Measurements from ENCODE around the gene MED26. TPM values are rescaled to one million over a fixed set of nuclear protein-coding genes. Genes with fewer than 3 reads are reported as not detected.
"Not testable (repeated sequence)": the region's sequence is repeated elsewhere in the genome, so short reads cannot be mapped to it uniquely, and the experiment has no call there.

MED26 gene
- total RNA-seq, 2 experiments from 2014 or later = 12.0 to 14.5 TPM

DNA sequence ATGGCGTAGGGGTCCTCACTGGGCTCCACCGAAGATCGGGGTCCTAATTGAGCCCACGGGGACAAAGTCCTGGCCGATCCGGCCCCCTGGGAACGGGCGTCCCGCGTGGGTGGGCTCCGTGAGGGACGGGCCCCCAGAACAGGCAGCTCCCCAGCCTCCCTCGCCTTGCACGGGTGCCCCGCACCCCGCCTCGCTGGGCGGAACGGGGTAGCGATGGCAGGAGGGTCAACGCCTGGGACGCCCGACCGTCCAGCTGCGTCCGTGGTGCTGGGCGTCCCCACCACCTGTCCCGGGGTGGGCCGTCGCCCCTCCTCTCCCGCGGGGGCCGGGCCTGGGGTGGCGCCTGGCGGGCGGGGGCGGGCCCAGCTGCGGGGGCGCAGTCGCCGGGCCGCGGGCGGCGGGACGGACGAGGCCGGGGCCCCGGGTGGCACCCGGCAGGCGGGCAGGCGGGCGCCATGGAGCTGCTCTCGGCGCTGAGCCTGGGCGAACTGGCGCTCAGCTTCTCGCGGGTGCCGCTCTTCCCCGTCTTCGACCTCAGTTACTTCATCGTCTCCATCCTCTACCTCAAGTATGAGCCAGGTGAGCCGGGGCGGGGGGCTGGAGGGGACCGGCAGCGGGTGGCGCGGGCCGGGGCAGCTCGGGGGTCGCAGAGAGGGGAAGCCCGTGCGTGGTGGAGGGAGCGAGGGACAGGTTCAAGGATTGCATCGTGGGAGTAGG is 32.9 kb upstream of the MED26 start, which contains the start of gene TMEM38A:
Gene TMEM38A, plus strand, starts transcription at position 377 of the 717 bp plus-strand sequence. Its CDS starts 79 bp downstream, at position 456.
- peak; percentile 42 for DNase-seq
- Mint-ChIP-seq H3K4me3 (peak within 1 kb of the TSS; percentile 93), H3K4me1 (ENCODE audit: low read depth) (peaks cover 28% of the 10 kb centered on the region), H3K27me3 (peaks cover 2% of the 10 kb centered on the region), H3K9me3 (no peaks in the 10 kb centered on the region), H3K36me3 (peaks cover 19% of the 10 kb centered on the region), H3K27ac (peak within 1 kb of the TSS; percentile 95)
- POLR2A ChIA-PET = interaction anchor here (1.3 to 3.0 kb wide), 5 partner anchors 9 to 118 kb away, joined by 3 to 10 read pairs (median 5); no protein-coding TSS in a partner anchor
- CTCF ChIA-PET = interaction anchor here (1.0 to 1.8 kb wide), 2 partner anchors 32 to 65 kb away, joined by 3 to 4 read pairs; no protein-coding TSS in a partner anchor
- intact Hi-C loops (cut with micrococcal nuclease) = loop anchor here (1.0 to 5.0 kb wide), 5 partner anchors 33 to 1086 kb away; partner anchors contain the start of genes CHERP, MED26 and SLC35E1

GRCh38 chr19:16659832-16660708 is 32.1 kb upstream of the MED26 start, which contains the start of gene SMIM7:
SMIM7 (minus strand) TSS chr19:16660144; CDS start chr19:16660110, 34 bp downstream.
- Mint-ChIP-seq H3K27ac (peak within 1 kb of the TSS; percentile 95), H3K27me3 (peaks cover 2% of the 10 kb centered on the region), H3K4me3 (peak within 1 kb of the TSS; percentile 93), H3K4me1 (ENCODE audit: low read depth) (peaks cover 28% of the 10 kb centered on the region), H3K9me3 (no peaks in the 10 kb centered on the region), H3K36me3 (peaks cover 25% of the 10 kb centered on the region)
- peak; percentile 99 for DNase-seq
- ChIA-PET CTCF (interaction anchor here (1.0 to 1.8 kb wide), 2 partner anchors 31 to 65 kb away, joined by 3 to 4 read pairs; no protein-coding TSS in a partner anchor), POLR2A (interaction anchor here (0.6 to 3.0 kb wide), 5 partner anchors 23 to 117 kb away, joined by 3 to 10 read pairs (median 5); no protein-coding TSS in a partner anchor)
- intact Hi-C loops (cut with micrococcal nuclease) = loop anchor here (1.0 to 5.0 kb wide), 5 partner anchors 32 to 1087 kb away; partner anchors contain the start of genes CHERP, MED26 and SLC35E1

DNA sequence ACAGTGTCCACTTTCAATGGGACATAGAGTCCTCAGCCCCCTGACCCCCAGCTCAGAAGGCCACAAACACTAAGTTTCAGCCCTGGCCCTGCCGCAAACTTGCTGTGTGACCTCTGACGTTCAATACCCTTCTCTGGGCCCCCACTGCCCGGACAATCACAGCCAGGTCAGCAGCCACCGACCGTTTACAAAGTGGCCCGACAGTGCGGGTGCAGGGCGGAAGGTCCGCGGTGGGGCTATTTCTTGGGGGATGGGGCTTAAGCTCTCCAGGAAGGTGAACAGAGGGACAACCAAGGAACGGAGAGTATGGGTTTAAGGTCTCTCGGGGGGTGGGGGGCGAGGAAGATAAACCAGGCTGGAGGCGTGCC is 31.4 kb upstream of the MED26 start:
- no peak for DNase-seq
- ChIA-PET POLR2A (interaction anchor here (1.4 to 3.0 kb wide), 3 partner anchors 31 to 75 kb away, joined by 4 to 10 read pairs (median 9); no protein-coding TSS in a partner anchor), CTCF (interaction anchor here (1.8 kb wide), 1 partner anchor 64 kb away, joined by 3 read pairs; no protein-coding TSS in a partner anchor)
- Mint-ChIP-seq H3K4me1 (ENCODE audit: low read depth) (peaks cover 28% of the 10 kb centered on the region), H3K27me3 (peaks cover 2% of the 10 kb centered on the region), H3K9me3 (no peaks in the 10 kb centered on the region), H3K4me3 (peak overlapping the region; percentile 93), H3K36me3 (peaks cover 29% of the 10 kb centered on the region), H3K27ac (peak overlapping the region; percentile 95)
- intact Hi-C loops (cut with micrococcal nuclease) = no loop called here

DNA sequence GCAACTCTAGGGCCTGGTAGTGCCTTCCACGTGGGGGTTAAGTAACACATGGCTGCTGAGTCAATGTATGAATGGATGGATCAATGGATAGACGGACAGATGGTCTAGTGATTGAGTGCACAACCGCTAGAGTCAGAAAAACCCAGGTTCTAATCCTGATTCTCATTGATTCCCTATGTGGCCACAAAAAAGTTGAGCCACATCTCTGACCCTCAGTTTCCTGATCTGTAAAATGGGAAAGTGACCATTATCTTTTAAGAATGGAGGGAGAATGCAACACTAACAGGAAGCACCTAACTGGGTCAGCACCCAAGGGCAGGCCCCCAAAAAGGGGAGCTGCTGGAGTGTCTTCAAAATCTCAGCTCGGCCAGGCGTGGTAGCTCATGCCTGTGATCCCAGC is 29.4 kb upstream of the MED26 start:
- no peak overlapping the region for H3K27ac Mint-ChIP-seq

DNA sequence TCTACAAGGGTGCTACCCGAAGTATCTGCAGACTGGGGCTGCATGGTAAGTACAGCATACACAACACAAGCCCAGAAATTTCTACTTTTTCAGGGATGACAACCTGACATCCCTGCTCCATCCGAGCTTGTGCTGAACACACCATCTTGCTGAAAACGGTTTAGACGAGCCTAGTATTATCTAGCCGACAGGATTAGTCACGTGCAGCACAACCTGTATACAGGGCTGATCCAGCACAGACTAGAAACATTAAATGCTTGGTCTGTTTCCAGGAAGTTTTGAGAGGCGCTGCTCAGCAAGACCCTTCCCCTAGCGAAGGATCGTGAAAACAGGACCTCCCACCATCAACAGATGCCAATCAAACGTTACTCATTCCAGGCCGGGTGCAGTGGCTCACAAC is 27.7 kb upstream of the MED26 start:
- no peak overlapping the region for H3K4me3 Mint-ChIP-seq
- intact Hi-C loops (cut with micrococcal nuclease) = no loop called here
- H3K27me3 Mint-ChIP-seq = no peaks in the 10 kb centered on the region
- no peak overlapping the region for H3K27ac Mint-ChIP-seq
- H3K9me3 Mint-ChIP-seq = no peaks in the 10 kb centered on the region
- POLR2A ChIA-PET = no interaction called here
- peaks cover 24% of the 10 kb centered on the region for H3K4me1 Mint-ChIP-seq (ENCODE audit: low read depth)
- DNase-seq = no peak
- peaks cover 59% of the 10 kb centered on the region for H3K36me3 Mint-ChIP-seq
- CTCF ChIA-PET = no interaction called here

More for the DNA sequence above, 29.4 kb upstream of the MED26 start:
- peaks cover 28% of the 10 kb centered on the region for H3K4me1 Mint-ChIP-seq (ENCODE audit: low read depth)
- ChIA-PET POLR2A (interaction anchor here (1.2 kb wide), 1 partner anchor 19 kb away, joined by 4 read pairs; no protein-coding TSS in a partner anchor), CTCF (interaction anchor here (1.1 kb wide), 1 partner anchor 84 kb away, joined by 3 read pairs; no protein-coding TSS in a partner anchor)
- H3K4me3 Mint-ChIP-seq = no peak overlapping the region
- no peak for DNase-seq
- H3K36me3 Mint-ChIP-seq = peaks cover 46% of the 10 kb centered on the region
- intact Hi-C loops (cut with micrococcal nuclease) = no loop called here
- H3K27me3 Mint-ChIP-seq = peaks cover 2% of the 10 kb centered on the region
- no peaks in the 10 kb centered on the region for H3K9me3 Mint-ChIP-seq

DNA sequence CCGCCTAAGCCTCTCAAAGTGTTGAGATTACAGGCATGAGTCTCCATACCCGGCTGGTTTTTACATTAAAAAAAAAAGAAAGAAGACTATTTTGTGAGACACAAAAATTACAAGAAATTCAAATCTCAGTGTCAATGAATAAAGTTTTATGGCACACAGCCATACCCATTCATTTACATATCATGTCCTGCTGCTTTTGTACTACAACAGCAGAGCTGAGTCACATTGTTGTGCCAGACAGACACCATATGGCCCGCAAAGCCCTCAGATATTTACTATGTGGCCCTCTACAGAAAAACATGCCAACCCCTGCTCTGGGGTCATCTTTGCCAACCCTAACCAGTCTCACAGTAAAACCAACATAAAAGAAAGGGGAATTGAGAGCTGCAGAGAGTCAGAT is 26.6 kb upstream of the MED26 start:
- ChIA-PET POLR2A (interaction anchor here (1.2 kb wide), 1 partner anchor 18 kb away, joined by 4 read pairs; no protein-coding TSS in a partner anchor), CTCF (no interaction called here)
- H3K4me1 Mint-ChIP-seq (ENCODE audit: low read depth) = peaks cover 24% of the 10 kb centered on the region
- no peak for DNase-seq
- intact Hi-C loops (cut with micrococcal nuclease) = no loop called here
- H3K36me3 Mint-ChIP-seq = peaks cover 65% of the 10 kb centered on the region
- no peak overlapping the region for H3K27ac Mint-ChIP-seq
- no peaks in the 10 kb centered on the region for H3K9me3 Mint-ChIP-seq
- no peaks in the 10 kb centered on the region for H3K27me3 Mint-ChIP-seq
- no peak overlapping the region for H3K4me3 Mint-ChIP-seq

DNA sequence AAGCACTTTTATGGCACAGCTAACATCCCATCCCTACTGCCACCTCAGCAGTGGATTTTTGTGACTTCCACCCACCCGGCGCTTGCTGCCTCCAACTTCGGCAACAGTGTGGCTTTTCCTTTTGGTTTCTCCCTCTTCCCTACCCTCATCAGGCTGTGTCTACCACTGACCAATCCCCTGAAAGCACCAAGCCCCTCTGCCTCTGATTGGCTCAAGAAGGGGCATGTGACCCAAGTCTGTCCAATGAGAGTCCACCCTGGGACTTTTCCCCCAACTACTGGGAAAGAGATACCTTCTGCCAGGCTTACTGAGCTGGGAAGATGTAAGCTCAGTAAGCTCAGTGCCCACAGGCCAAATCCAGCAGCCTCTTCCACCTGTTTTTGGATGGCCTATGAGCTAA is 26.1 kb upstream of the MED26 start:
- Mint-ChIP-seq H3K36me3 (peaks cover 67% of the 10 kb centered on the region), H3K27me3 (no peaks in the 10 kb centered on the region), H3K9me3 (no peaks in the 10 kb centered on the region), H3K4me1 (ENCODE audit: low read depth) (peaks cover 24% of the 10 kb centered on the region), H3K27ac (no peak overlapping the region), H3K4me3 (no peak overlapping the region)
- POLR2A ChIA-PET = interaction anchor here (1.2 kb wide), 1 partner anchor 19 kb away, joined by 4 read pairs; no protein-coding TSS in a partner anchor
- CTCF ChIA-PET = no interaction called here
- intact Hi-C loops (cut with micrococcal nuclease) = no loop called here
- DNase-seq = no peak

GRCh38 chr19:16652854-16653253 is 24.9 kb upstream of the MED26 start:
- ChIA-PET POLR2A (no interaction called here), CTCF (no interaction called here)

GRCh38 chr19:16651421-16652188 is 23.6 kb upstream of the MED26 start:
- H3K4me3 Mint-ChIP-seq; POLR2A ChIA-PET; H3K27me3 Mint-ChIP-seq; H3K9me3 Mint-ChIP-seq; DNase-seq; intact Hi-C loops (cut with micrococcal nuclease); CTCF ChIA-PET; H3K4me1 Mint-ChIP-seq (ENCODE audit: low read depth): not testable (repeated sequence)
- Mint-ChIP-seq H3K27ac (peak overlapping the region; percentile 45), H3K36me3 (peaks cover 60% of the 10 kb centered on the region)

More at GRCh38 chr19:16652854-16653253, 24.9 kb upstream of the MED26 start:
- H3K27me3 Mint-ChIP-seq = no peaks in the 10 kb centered on the region
- H3K27ac Mint-ChIP-seq = no peak overlapping the region
- no peak overlapping the region for H3K4me3 Mint-ChIP-seq
- intact Hi-C loops (cut with micrococcal nuclease) = no loop called here
- H3K9me3 Mint-ChIP-seq = no peaks in the 10 kb centered on the region
- no peak for DNase-seq
- peaks cover 18% of the 10 kb centered on the region for H3K4me1 Mint-ChIP-seq (ENCODE audit: low read depth)
- peaks cover 62% of the 10 kb centered on the region for H3K36me3 Mint-ChIP-seq

- Mint-ChIP-seq H3K27me3 (no peaks in the 10 kb centered on the region), H3K27ac (peak overlapping the region; percentile 45), H3K4me1 (ENCODE audit: low read depth) (peaks cover 6% of the 10 kb centered on the region), H3K36me3 (peaks cover 55% of the 10 kb centered on the region), H3K4me3 (no peak overlapping the region), H3K9me3 (no peaks in the 10 kb centered on the region)
- CTCF ChIA-PET = no interaction called here
- intact Hi-C loops (cut with micrococcal nuclease) = no loop called here
- no peak for DNase-seq
- POLR2A ChIA-PET = no interaction called here
Measured at GRCh38 chr19:16650821-16651220, 22.8 kb upstream of the MED26 start.

- intact Hi-C loops (cut with micrococcal nuclease) = no loop called here
- no peak for DNase-seq
- no peak overlapping the region for H3K4me3 Mint-ChIP-seq
- POLR2A ChIA-PET = no interaction called here
- no peaks in the 10 kb centered on the region for H3K27me3 Mint-ChIP-seq
- peaks cover 54% of the 10 kb centered on the region for H3K36me3 Mint-ChIP-seq
- CTCF ChIA-PET = no interaction called here
- H3K27ac Mint-ChIP-seq = no peak overlapping the region
- H3K9me3 Mint-ChIP-seq = no peaks in the 10 kb centered on the region
- H3K4me1 Mint-ChIP-seq (ENCODE audit: low read depth) = peaks cover 8% of the 10 kb centered on the region
Measured at GRCh38 chr19:16649734-16650133, 21.7 kb upstream of the MED26 start.
